T-helper 1 cell (primary cell): ENCODE results near the gene KIF21A.

Experiments
- DNase-seq, 5 donors: peaks; one replicate each; pipeline ENCODE4 v3.0.0-alpha.2; 2012 to 2020

KIF21A gene

DNA sequence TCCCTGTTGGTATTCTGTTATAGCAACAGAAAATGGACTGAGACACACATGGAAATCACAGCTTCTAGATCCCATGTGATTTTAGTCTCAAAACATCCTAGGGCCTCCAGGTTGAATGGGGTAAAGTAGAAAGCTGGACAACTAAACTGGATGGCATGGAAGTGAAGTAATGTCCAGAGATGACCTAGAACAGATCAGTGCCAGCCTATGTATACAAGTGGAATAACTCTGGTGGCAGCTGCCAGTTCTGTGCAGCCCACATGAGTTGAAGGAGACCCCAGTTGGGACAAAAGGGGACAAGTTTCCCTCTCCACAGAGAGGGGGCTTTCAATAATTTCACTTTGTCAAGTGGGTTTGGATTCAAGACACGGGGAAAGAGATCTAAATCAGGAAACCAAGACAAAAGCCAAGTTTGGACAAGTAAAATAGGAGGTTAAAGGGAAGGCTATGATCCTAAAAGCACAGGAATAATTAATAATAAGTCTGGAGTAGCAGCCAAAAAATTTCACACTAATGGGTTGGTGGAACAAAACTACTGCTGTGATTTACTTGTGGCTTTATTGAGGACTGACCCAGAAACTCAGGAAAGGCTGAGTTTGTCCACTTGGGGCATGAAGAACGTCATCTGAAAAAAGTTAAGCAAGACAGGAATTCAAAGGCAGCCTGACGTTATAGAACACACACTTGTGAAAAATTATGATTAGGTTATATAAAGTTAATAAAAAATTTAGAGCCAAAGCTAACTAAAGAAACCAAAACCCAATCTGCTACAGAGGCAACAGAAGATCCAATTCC, 11.7 kb downstream of the KIF21A start:
- no peak for DNase-seq

- no peak for DNase-seq
These were observed 13.1 kb downstream of the KIF21A start for GRCh38 chr12:39429809-39430208.

- DNase-seq = no peak
These were observed 15.5 kb downstream of the KIF21A start for GRCh38 chr12:39427360-39427808.

GRCh38 chr12:39426636-39427240, 16.2 kb downstream of the KIF21A start:
- no peak for DNase-seq

- DNase-seq = no peak
These were observed 22.9 kb downstream of the KIF21A start for GRCh38 chr12:39420043-39420442.

GRCh38 chr12:39419471-39419870, 23.4 kb downstream of the KIF21A start:
- DNase-seq = no peak

GRCh38 chr12:39417916-39418315, 25.0 kb downstream of the KIF21A start:
- no peak for DNase-seq

DNA sequence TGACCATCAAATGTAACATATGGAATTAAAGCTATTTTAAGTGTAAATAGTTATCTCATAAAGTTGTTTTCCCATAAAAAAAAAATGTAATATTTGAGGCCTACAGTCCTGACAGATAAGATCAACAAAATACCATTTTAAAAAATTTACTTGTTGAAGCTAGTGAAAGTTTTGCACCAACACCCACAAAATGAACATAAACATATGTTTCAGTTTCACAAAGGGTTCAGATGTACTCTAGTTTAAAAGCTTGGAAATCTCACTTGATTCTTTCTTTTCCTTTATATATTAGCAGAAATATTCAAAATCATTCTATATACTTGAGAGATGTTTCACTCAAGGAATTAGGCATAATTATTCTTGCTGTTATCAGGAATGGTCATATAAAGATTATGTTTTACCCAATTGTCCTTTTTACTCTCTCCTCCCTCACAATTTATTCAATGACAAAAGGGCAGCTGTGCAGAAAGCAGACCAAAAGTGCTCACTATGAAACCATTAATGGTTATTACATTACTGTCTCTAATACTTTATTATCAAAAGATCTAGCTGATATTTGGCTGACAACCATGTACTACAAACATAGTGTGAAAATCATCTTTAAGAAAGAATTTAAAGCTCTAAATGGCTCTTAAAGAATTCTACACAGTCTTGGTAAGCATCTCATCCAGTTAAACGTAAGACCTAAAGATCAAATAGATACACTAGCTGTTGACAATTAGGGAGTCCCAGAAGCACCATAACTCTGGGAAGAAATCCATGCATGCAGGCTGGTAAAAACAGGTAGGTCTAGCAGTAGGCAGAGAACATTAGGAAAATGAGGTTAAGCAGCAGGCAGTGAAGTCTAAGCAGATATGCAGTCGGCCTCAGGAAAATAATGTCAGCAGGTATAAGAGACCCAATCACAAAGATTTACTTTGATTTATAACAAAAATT, 28.8 kb downstream of the KIF21A start:
- DNase-seq = no peak

- DNase-seq = no peak
These were observed 30.7 kb downstream of the KIF21A start for GRCh38 chr12:39412210-39412609.

DNA sequence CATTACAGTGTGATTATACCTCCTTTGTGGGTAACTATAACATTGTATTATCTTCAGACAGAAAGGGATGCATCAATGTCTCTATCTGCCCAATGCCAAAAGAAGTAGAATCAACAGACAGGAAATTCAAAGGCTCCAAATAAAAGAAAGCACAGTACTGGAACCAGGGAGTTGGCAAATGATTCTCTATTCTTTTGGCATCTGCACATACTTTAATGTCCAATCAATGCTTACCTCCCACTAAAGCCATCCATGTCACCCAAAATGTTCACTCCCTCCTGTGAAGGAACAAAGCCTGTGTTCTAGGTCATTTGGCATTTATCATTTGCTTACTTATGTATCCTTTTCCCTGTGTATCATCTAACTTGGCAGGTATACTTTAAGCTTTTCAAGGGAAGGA, 36.7 kb downstream of the KIF21A start:
- no peak for DNase-seq

- no peak for DNase-seq
These were observed 37.3 kb downstream of the KIF21A start for GRCh38 chr12:39405580-39405979.

- DNase-seq = no peak
These were observed 38.9 kb downstream of the KIF21A start for GRCh38 chr12:39404000-39404399.

GRCh38 chr12:39403376-39403775, 39.5 kb downstream of the KIF21A start:
- DNase-seq = no peak

DNA sequence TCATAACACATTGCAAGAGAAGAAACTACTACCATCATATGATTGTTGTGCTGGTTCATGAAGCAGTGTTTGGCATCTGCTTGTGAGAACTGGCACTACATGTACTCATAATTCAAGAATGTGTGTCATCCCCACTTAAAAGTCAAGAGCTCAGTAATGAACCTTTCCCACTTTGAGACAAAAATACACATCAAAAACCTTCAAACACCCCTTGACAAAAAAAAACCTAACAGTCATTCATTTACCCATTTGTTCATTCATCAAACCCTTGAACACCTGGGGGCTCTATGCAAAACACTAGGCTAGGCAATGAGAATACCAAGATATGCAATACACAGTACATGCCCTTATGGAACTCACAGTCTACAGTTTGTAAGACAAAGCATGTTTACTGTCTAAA, 40.0 kb downstream of the KIF21A start:
- DNase-seq = no peak

DNA sequence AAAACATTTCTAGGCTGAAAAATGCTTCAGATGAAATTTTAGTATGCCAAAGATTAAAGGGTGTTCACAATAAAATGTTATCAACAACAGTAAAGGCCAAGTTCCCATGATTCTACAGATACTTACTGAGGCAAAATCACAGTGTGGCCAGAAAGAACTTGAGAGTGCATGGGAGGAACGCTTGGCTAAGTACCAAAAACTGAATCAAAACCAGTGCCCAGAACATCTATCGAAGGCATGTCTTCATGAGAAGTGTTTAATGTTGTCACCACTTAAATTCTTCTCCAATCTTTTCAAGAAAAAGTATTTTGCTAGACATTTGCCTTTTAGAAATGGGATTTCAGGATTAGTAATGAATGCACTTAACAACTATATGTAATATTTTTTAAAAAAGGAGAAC, 41.5 kb downstream of the KIF21A start:
- no peak for DNase-seq

DNA sequence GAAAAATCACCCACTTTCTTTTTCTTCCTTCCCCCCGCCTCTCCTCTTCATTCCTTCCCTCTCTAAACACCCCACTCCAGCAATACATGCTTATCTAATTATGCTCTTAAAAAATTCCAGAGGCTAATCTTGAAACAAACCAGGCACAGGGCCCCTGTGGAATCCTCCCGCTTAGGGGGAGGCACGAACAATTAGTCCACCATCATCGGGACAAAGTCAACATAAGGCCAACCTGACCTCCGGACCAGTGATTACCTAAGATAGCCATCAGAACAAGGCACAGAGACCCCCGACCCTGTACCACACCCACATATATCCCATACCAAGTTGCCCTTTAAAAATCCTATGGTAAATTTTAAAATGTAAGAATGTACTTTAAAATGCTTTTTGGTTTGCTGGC, 47.1 kb downstream of the KIF21A start:
- no peak for DNase-seq

DNA sequence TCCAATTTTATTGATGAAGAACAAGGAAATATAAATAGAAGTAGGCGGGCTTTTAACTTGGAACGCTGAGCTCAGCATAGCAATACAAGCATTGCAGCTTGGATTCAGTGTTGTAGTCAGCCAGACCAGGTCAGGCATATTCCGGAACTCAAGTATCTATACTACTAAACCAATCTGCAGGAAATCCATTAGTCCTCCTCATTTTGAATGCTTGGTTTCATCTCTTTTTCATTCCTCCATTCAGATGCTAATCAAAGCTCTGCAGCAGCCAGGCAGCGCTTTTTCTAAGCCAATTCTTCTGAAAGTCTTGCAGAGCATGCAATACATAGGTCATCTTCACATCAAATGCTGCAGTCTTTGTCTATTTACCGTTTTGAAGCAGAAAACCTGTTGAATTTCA, 49.0 kb downstream of the KIF21A start:
- no peak for DNase-seq

DNA sequence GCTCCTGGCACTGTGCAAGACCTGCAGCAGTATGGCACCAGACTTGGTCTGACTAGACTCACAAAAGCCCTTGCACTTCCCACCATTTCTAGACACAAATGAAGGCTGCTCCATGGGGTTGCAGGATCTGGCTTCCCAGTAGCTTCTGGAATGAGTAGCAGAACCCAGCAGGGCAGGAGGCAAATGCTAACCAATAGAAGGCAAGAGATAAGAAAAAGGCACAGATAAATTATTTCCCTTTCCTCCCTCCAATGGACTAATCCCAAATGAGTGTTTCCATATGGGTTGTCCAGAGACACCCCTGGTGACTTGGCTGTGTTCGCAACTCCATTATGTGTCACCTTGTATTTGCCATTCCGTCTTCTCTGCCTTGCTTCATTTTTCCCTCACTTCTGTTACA, 49.7 kb downstream of the KIF21A start:
- no peak for DNase-seq

- DNase-seq = no peak
These were observed 50.6 kb downstream of the KIF21A start for GRCh38 chr12:39392154-39392925.

- DNase-seq = no peak
These were observed 52.2 kb downstream of the KIF21A start for GRCh38 chr12:39390752-39391151.

DNA sequence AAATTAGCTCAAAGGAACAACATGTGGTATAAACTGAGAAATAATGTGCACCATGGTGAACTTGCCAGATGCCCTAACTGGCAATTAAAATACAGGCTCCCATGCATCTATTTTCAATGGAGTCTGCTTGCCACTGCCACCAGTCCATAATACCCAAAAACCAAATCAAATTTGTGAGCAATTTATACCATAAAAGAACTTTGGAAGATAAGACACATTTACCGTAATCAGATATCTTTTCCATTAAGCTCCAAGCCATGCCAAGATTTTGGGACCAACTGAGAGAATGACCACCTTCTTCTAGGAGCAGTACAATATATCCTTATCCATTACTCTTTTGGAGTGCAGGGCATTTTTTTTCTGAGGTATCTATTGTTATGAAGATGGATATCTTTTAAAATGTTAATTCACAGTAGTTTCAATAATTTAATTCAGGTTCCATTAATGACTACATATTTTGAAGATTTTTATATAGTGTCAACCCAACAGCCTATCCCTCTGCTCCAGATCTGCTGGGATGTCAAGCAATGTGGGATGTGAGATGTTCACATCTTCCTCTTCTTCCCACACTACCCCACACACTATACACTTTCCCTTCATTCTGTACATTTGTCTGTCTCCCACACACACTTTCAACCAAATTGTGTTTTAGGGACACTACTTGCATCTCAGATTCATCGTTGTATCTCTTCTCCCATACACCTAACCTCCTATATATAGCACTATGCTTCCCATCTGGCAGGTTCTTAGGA, 53.3 kb downstream of the KIF21A start:
- DNase-seq = no peak

- no peak for DNase-seq
These were observed 56.6 kb downstream of the KIF21A start for GRCh38 chr12:39386335-39386734.
